ENCODE data around the gene FXYD5. TPM values are rescaled to one million over a fixed set of nuclear protein-coding genes. Genes with fewer than 3 reads are reported as not detected.

Gene FXYD5
- polyA plus RNA-seq, 2 of the 4 experiments (the other 2 are of a cell fraction), result 70.8 to 113 TPM

GRCh38 chr19:35206855-35207254 lies 52.3 kb downstream of the FXYD5 start:
- CTCF ChIA-PET, result no interaction called here
- DNase-seq (ENCODE audit: low read depth in 1 of 2, low spot score in 1 of 2) (no peak), ATAC-seq (no peak), FAIRE-seq (no peak)
- Histone ChIP-seq H3K4me3 (no peak overlapping the region), H3K9me3 (no peaks in the 10 kb centered on the region; the same call in 2 of the 3 replicates), H3K4me2 (no peak overlapping the region), H3K27ac (no peak overlapping the region), H3K4me1 (no peaks in the 10 kb centered on the region)
- POLR2A ChIA-PET, result no interaction called here
- TF ChIP-seq RNF2 (IDR thresholded peaks at IDR 0.05; ENCODE audit: borderline replicate concordance, low read depth) (no peak), ZNF302 (CRISPR knock-in tag; IDR thresholded peaks at IDR 0.05) (no peak), FOXS1 (CRISPR knock-in tag; IDR thresholded peaks at IDR 0.05) (no peak), REST (IDR thresholded peaks at IDR 0.05) (no peak), BHLHE40 (IDR thresholded peaks at IDR 0.05; ENCODE audit: low read depth, low read length) (no peak), KDM1A (IDR thresholded peaks at IDR 0.05; ENCODE audit: low read depth) (no peak), TFCP2L1 (CRISPR knock-in tag; IDR thresholded peaks at IDR 0.05) (no peak), ZSCAN20 (CRISPR knock-in tag; IDR thresholded peaks at IDR 0.05) (no peak), RCOR1 (IDR thresholded peaks at IDR 0.05; ENCODE audit: low read depth, low read length) (no peak), HES2 (IDR thresholded peaks at IDR 0.05) (no peak), KDM5A (IDR thresholded peaks at IDR 0.05) (no peak), BCL3 (IDR thresholded peaks at IDR 0.05) (no peak), CEBPB (IDR thresholded peaks at IDR 0.05) (no peak), POLR2AphosphoS2 (conservative IDR thresholded peaks at IDR 0.05; ENCODE audit: low read length) (no peak), HOXB13 (CRISPR knock-in tag; IDR thresholded peaks at IDR 0.05; ENCODE audit: low read depth) (no peak), ESRRA (IDR thresholded peaks at IDR 0.05; ENCODE audit: borderline replicate concordance, low read length) (no peak), FOSB (CRISPR knock-in tag; IDR thresholded peaks at IDR 0.05) (no peak), JUNB (IDR thresholded peaks at IDR 0.05) (no peak)
- 70% methylated on average over 1 of the region's 1 CpG for WGBS (ENCODE audit: missing lambda C conversion rate)

GRCh38 chr19:35207391-35207871 lies 52.9 kb downstream of the FXYD5 start:
- Histone ChIP-seq H3K9me3 (no peaks in the 10 kb centered on the region; the same call in 2 of the 3 replicates), H3K4me1 (no peaks in the 10 kb centered on the region), H3K4me2 (no peak overlapping the region), H3K27ac (no peak overlapping the region), H3K4me3 (no peak overlapping the region)
- ChIA-PET CTCF (interaction anchor here (0.8 kb wide), 1 partner anchor 8 kb away, joined by 4 read pairs; no protein-coding TSS in a partner anchor), POLR2A (no interaction called here)
- no peak for TF ChIP-seq ESRRA (IDR thresholded peaks at IDR 0.05; ENCODE audit: borderline replicate concordance, low read length)
- TF ChIP-seq POLR2AphosphoS2 (conservative IDR thresholded peaks at IDR 0.05; ENCODE audit: low read length), result no peak
- no peak for TF ChIP-seq ZNF302 (CRISPR knock-in tag; IDR thresholded peaks at IDR 0.05)
- TF ChIP-seq USF2 (IDR thresholded peaks at IDR 0.05), result no peak
- TF ChIP-seq EP300 (IDR thresholded peaks at IDR 0.05), result no peak
- no peak for TF ChIP-seq KDM5A (IDR thresholded peaks at IDR 0.05)
- TF ChIP-seq ATOH8 (CRISPR knock-in tag; IDR thresholded peaks at IDR 0.05; ENCODE audit: low read depth), result no peak
- TF ChIP-seq BHLHE40 (IDR thresholded peaks at IDR 0.05; ENCODE audit: low read depth, low read length), result no peak
- no peak for TF ChIP-seq CBX2 (IDR thresholded peaks at IDR 0.05; ENCODE audit: borderline replicate concordance, low read depth)
- no peak for TF ChIP-seq CTCF (IDR thresholded peaks at IDR 0.05)
- no peak for TF ChIP-seq MAFK (IDR thresholded peaks at IDR 0.05; ENCODE audit: partially characterized antibody)
- TF ChIP-seq CHD4 (IDR thresholded peaks at IDR 0.05; ENCODE audit: borderline replicate concordance), result no peak
- ATAC-seq, result no peak
- no peak for FAIRE-seq
- DNase-seq (ENCODE audit: low read depth in 1 of 2, low spot score in 1 of 2), result no peak
- whole genome bisulfite sequencing (ENCODE audit: missing lambda C conversion rate), result 44% methylated on average over 8 of the region's 8 CpGs
